GM12878 (cell line): ENCODE results near the gene MAP3K5. TPM values are rescaled to one million over a fixed set of nuclear protein-coding genes. Genes with fewer than 3 reads are reported as not detected.

Experiments used
- ATAC-seq: fragments of 200-7000 bp; cut with Tn5 transposase; 3 replicates; pipeline ENCODE4 v1.9.1; 2020; ENCODE audit warnings: mild to moderate bottlenecking, moderate library complexity
- BruUV-seq: library from RNA; stranded (reverse); fragments of 400-500 nt; replicated peaks from 2 replicates; lab custom pipeline; 2021; lab: Mats Ljungman, UMichigan
- CTCF ChIA-PET: fragments of 300-600 bp; sonication (Branson Sonifier 250); formaldehyde crosslinking; extraction: SDS; loops from one replicate; lab custom pipeline; 2021; ENCODE audit warnings: inconsistent platforms; lab: Yijun Ruan, JAX
- POLR2A ChIA-PET: fragments of 350-600 bp; formaldehyde crosslinking; extraction: SDS; loops from one replicate; lab custom pipeline; 2021; ENCODE audit warnings: inconsistent platforms; lab: Charles Lee
- RAD21 ChIA-PET: fragments of 300-600 bp; sonication (Branson Sonifier 250); formaldehyde crosslinking; loops from one replicate; lab custom pipeline; 2023; ENCODE audit warnings: antibody characterized with exemption; ENCODE audit not compliant: unreplicated experiment; lab: Charles Lee
- SMC1A ChIA-PET: fragments of 300-600 bp; sonication (Branson Sonifier 250); formaldehyde crosslinking; loops from one replicate; lab custom pipeline; 2023; ENCODE audit not compliant: unreplicated experiment, uncharacterized antibody; lab: Charles Lee
- DNase-seq: peaks from one replicate; pipeline ENCODE4 v3.0.0-alpha.2; 2011; ENCODE audit warnings: low read depth, low spot score
- FAIRE-seq: peaks from 3 replicates; lab custom pipeline; 2011; peaks lifted over from hg19 to GRCh38; lab: Jason Lieb, UNC
- H2AFZ ChIP-seq: 2 replicates; pipeline ENCODE4 v1.6.0; 2011; ENCODE audit warnings: low read depth, low read length, control low read depth; ENCODE audit not compliant: control insufficient read depth
- H3K27ac ChIP-seq: 2 replicates; pipeline ENCODE4 v1.5.1; 2011; ENCODE audit warnings: control low read depth; ENCODE audit not compliant: control insufficient read depth, insufficient read depth
- H3K27me3 ChIP-seq, 2 experiments: replicated peaks in 1 of 2; 2 replicates each; pipeline versions ENCODE4 v1.6.0 to v1.6.1; 2011; ENCODE audit warnings: low read length in 1 of 2; ENCODE audit not compliant: control insufficient read depth in 2 of 2, insufficient read depth in 2 of 2
- H3K36me3 ChIP-seq, 2 experiments: 2 replicates each; pipeline ENCODE4 v1.5.1; 2011; ENCODE audit warnings: low read length in 1 of 2; ENCODE audit not compliant: control insufficient read depth in 2 of 2, insufficient read depth in 2 of 2
- H3K4me1 ChIP-seq: 2 replicates; pipeline ENCODE4 v1.6.1; 2011; ENCODE audit warnings: mild to moderate bottlenecking, low read length, moderate library complexity, mixed read lengths; ENCODE audit not compliant: control insufficient read depth, insufficient read depth
- H3K4me2 ChIP-seq: 2 replicates; pipeline ENCODE4 v1.6.0; 2011; ENCODE audit warnings: control low read depth; ENCODE audit not compliant: control insufficient read depth, insufficient read depth
- H3K4me3 ChIP-seq: fragments of 200-600 bp; sonication (generic); 2 replicates; pipeline ENCODE4 v1.5.1; 2016
- H3K79me2 ChIP-seq: 2 replicates; pipeline ENCODE4 v1.6.0; 2011; ENCODE audit warnings: low read length; ENCODE audit not compliant: control insufficient read depth, insufficient read depth
- H3K9ac ChIP-seq: 2 replicates; pipeline ENCODE4 v1.8.0; 2011; ENCODE audit warnings: low read length, control low read depth, mixed read lengths; ENCODE audit not compliant: control insufficient read depth, insufficient read depth
- H3K9me3 ChIP-seq: replicated peaks from 3 replicates; pipeline ENCODE4 v1.5.1; 2011; ENCODE audit warnings: mild to moderate bottlenecking, low read length; ENCODE audit not compliant: control insufficient read depth, insufficient read depth
- H4K20me1 ChIP-seq: 2 replicates; pipeline ENCODE4 v1.6.0; 2011; ENCODE audit not compliant: control insufficient read depth, insufficient read depth
- BCL11A ChIP-seq: IDR thresholded peaks from 2 replicates; pipeline ENCODE4 v1.6.1; 2011; ENCODE audit warnings: low read depth, low read length
- CEBPB ChIP-seq, 2 experiments: fragments of 150-350 bp in 1 of 2; IDR thresholded peaks; 2 replicates each; pipeline ENCODE4 v1.6.1; 2012 to 2014; ENCODE audit warnings: low read depth in 2 of 2, low read length in 2 of 2, borderline replicate concordance in 1 of 2, inconsistent platforms in 1 of 2
- EGR1 ChIP-seq, 2 experiments: IDR thresholded peaks; 1 replicate in 1 of 2; 2 replicates in 1 of 2; pipeline ENCODE4 v1.6.1; 2011 to 2012; ENCODE audit warnings: low read depth in 2 of 2, low read length in 2 of 2, borderline replicate concordance in 1 of 2, mild to moderate bottlenecking in 1 of 2, moderate library complexity in 1 of 2
- HDAC6 ChIP-seq: fragments of 200-600 bp; sonication (generic); IDR thresholded peaks from one replicate; pipeline ENCODE4 v1.8.0; 2017; ENCODE audit warnings: antibody characterized with exemption; ENCODE audit not compliant: unreplicated experiment
- KDM1A ChIP-seq: fragments of 200-600 bp; sonication (generic); IDR thresholded peaks from 2 replicates; pipeline ENCODE4 v1.6.1; 2016; ENCODE audit warnings: borderline replicate concordance
- MEF2B ChIP-seq: fragments of 450-650 bp; IDR thresholded peaks from 2 replicates; pipeline ENCODE4 v1.6.1; 2018; ENCODE audit warnings: mild to moderate bottlenecking, moderate library complexity; ENCODE audit not compliant: partially characterized antibody, poor library complexity, severe bottlenecking
- NFIC ChIP-seq: IDR thresholded peaks from 2 replicates; pipeline ENCODE4 v1.6.1; 2012; ENCODE audit warnings: low read depth, mild to moderate bottlenecking, inconsistent platforms, low read length, moderate library complexity
- PML ChIP-seq: IDR thresholded peaks from 2 replicates; pipeline ENCODE4 v1.6.1; 2012; ENCODE audit warnings: low read length, inconsistent platforms
- RUNX3 ChIP-seq: IDR thresholded peaks from 2 replicates; pipeline ENCODE4 v1.6.1; 2012; ENCODE audit warnings: low read length, inconsistent platforms
- WRNIP1 ChIP-seq: IDR thresholded peaks from 2 replicates; pipeline ENCODE4 v1.6.1; 2011; ENCODE audit warnings: low read depth, low read length, improper control_type of control experiment, borderline replicate concordance
- ZNF384 ChIP-seq: IDR thresholded peaks from 2 replicates; pipeline ENCODE4 v1.6.1; 2012; ENCODE audit warnings: low read depth, mild to moderate bottlenecking, low read length, improper control_type of control experiment, borderline replicate concordance
- ZSCAN29 ChIP-seq: fragments of 450-650 bp; IDR thresholded peaks from 2 replicates; pipeline ENCODE4 v1.6.1; 2017; ENCODE audit warnings: mild to moderate bottlenecking, moderate library complexity
- WGBS: methylation state at CpG from one replicate; pipeline ENCODE4 v1.1.6; 2016; ENCODE audit warnings: low lambda C conversion rate; ENCODE audit not compliant: insufficient replicate concordance, insufficient coverage; ENCODE audit errors: missing lambda C conversion rate; 5-methylcytosine and 5-hydroxymethylcytosine counted together
- in situ Hi-C: fragments of 300-500 bp; cut with MboI; formaldehyde crosslinking; loops from 9 replicates; pipeline ENCODE4 v1.14.3; 2018; ENCODE audit warnings: mixed read lengths
- intact Hi-C: fragments of 100-400 bp; cut with micrococcal nuclease; formaldehyde crosslinking; loops from one replicate; pipeline ENCODE4 v1.14.2; 2022; ENCODE audit not compliant: unreplicated experiment
- polyA plus RNA-seq, 11 experiments: library from polyadenylated mRNA; depleted of rRNA in 4 of 11; unstranded in 6 of 11; stranded (reverse) in 5 of 11; fragments of >200 nt; fragmentation: Nextera tagmentation in 4 of 11; fragmentation: Illumina TruSeq in 1 of 11; extraction: Ambion mirVana in 4 of 11; extraction: Trizol in 1 of 11; gene quantifications; 1 replicate in 1 of 11; 2 replicates in 10 of 11; pipeline versions ENCODE4 v1.2.1 to v1.2.3, GENCODE V29; 2011 to 2016; ENCODE audit warnings: inconsistent platforms in 2 of 11, missing spikeins in 2 of 11, low read depth in 1 of 11
- total RNA-seq, 4 experiments: library from RNA; depleted of rRNA in 3 of 4; stranded (reverse); fragments of >200 nt in 3 of 4; fragmentation: Illumina TruSeq in 1 of 4; extraction: Trizol in 1 of 4; gene quantifications; 2 replicates each; pipeline versions ENCODE4 v1.2.1 to v1.2.3, GENCODE V29; 2013 to 2021
- TF ChIP-seq, protein P1 (sequence below): fragments of 450-650 bp; formaldehyde crosslinking; IDR thresholded peaks from 2 replicates; pipeline ENCODE4 v1.4.0; 2022; ENCODE audit warnings: mild to moderate bottlenecking, moderate library complexity
- TF ChIP-seq, protein P2 (sequence below): IDR thresholded peaks from 2 replicates; pipeline ENCODE4 v1.6.1; 2011; ENCODE audit warnings: low read depth, mild to moderate bottlenecking, low read length, moderate library complexity, borderline replicate concordance; ENCODE audit errors: extremely low read depth

The MAP3K5 gene
- total and polyA plus RNA-seq, 10 of the 15 experiments (the other 5 are each of a cell fraction or from before 2014, with no cell fraction given): 5.4 to 34.3 (median 26.4) TPM

DNA sequence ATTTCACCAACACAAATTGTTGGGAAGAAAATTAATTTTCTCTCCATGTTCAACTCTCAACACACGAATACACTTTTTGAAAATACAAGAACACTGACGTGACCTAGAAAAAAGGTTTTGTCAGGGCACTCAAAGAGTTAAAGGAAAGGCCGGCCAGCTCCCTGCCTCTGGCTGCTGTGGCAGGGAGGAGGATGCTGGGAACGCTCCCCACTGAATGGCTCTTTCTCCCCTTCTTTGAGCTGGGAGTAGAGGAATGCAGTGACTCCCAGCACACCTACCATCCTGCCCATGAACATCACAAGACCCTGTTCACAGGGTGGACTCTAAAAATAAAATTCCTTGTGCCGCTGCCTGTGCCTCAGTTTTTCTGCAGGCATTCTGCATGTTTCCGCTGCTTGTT is 47.0 kb downstream of the MAP3K5 start:
- SMC1A ChIA-PET: interaction anchor here (1.0 to 19.4 kb wide), 4 partner anchors 9 to 45 kb away, joined by 4 to 370 read pairs (median 5); no protein-coding TSS in a partner anchor

GRCh38 chr6:136744889-136745288 is 47.4 kb downstream of the MAP3K5 start:
- peaks cover 98% of the 10 kb centered on the region for H3K79me2 ChIP-seq
- H3K4me1 ChIP-seq: peaks cover 20% of the 10 kb centered on the region
- TF ChIP-seq MEF2B (no peak), WRNIP1 (no peak), ZSCAN29 (no peak), BCL11A (no peak), KDM1A (no peak), PML (no peak), EGR1 (IDR thresholded peaks at IDR 0.05; ENCODE audit: borderline replicate concordance in 1 of 2, low read depth in 2 of 2, low read length in 2 of 2) (no peak), HDAC6 (no peak), RUNX3 (no peak), CEBPB (IDR thresholded peaks at IDR 0.05; ENCODE audit: borderline replicate concordance in 1 of 2, low read depth in 2 of 2, low read length in 2 of 2) (no peak)
- TF ChIP-seq, protein P1, sequence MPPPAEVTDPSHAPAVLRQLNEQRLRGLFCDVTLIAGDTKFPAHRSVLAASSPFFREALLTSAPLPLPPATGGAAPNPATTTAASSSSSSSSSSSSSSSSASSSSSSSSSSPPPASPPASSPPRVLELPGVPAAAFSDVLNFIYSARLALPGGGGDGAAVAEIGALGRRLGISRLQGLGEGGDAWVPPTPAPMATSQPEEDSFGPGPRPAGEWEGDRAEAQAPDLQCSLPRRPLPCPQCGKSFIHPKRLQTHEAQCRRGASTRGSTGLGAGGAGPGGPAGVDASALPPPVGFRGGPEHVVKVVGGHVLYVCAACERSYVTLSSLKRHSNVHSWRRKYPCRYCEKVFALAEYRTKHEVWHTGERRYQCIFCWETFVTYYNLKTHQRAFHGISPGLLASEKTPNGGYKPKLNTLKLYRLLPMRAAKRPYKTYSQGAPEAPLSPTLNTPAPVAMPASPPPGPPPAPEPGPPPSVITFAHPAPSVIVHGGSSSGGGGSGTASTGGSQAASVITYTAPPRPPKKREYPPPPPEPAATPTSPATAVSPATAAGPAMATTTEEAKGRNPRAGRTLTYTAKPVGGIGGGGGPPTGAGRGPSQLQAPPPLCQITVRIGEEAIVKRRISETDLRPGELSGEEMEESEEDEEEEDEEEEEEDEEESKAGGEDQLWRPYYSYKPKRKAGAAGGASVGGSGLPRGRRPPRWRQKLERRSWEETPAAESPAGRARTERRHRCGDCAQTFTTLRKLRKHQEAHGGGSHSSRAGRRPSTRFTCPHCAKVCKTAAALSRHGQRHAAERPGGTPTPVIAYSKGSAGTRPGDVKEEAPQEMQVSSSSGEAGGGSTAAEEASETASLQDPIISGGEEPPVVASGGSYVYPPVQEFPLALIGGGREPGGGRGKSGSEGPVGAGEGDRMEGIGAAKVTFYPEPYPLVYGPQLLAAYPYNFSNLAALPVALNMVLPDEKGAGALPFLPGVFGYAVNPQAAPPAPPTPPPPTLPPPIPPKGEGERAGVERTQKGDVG: no peak

More for the DNA sequence above, 47.0 kb downstream of the MAP3K5 start:
- ATAC-seq (no peak), FAIRE-seq (no peak), DNase-seq (no peak)
- Histone ChIP-seq H3K9ac (no peak overlapping the region), H3K79me2 (peaks cover 98% of the 10 kb centered on the region), H3K27me3 (no peaks in the 10 kb centered on the region), H3K4me3 (no peak overlapping the region), H3K27ac (no peak overlapping the region), H2AFZ (no peak overlapping the region), H3K4me1 (peaks cover 24% of the 10 kb centered on the region), H3K9me3 (no peaks in the 10 kb centered on the region), H3K4me2 (no peak overlapping the region), H3K36me3 (peaks cover 0 to 1% of the 10 kb centered on the region in 2 experiments; a peak in 1 of 4 replicates), H4K20me1 (no peaks in the 10 kb centered on the region)
- ChIA-PET POLR2A (interaction anchor here (0.6 to 2.3 kb wide), 5 partner anchors 9 to 45 kb away, joined by 3 to 8 read pairs (median 5); no protein-coding TSS in a partner anchor), RAD21 (interaction anchor here (0.9 to 3.1 kb wide), 9 partner anchors 9 to 101 kb away, joined by 3 to 11 read pairs (median 4); partner anchors contain the start of gene MAP3K5), CTCF (interaction anchor here (1.0 to 3.4 kb wide), 6 partner anchors 9 to 101 kb away, joined by 3 to 14 read pairs (median 5); partner anchors contain the start of gene MAP3K5)
- TF ChIP-seq, protein P2, sequence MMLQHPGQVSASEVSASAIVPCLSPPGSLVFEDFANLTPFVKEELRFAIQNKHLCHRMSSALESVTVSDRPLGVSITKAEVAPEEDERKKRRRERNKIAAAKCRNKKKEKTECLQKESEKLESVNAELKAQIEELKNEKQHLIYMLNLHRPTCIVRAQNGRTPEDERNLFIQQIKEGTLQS: no peak
- TF ChIP-seq ZNF384: no peak
- no peak for TF ChIP-seq NFIC
- intact Hi-C loops: no loop called here
- no TSS peak for BruUV-seq
- in situ Hi-C loops: no loop called here
- 97% methylated on average over 6 of the region's 6 CpGs for WGBS

More at GRCh38 chr6:136744889-136745288, 47.4 kb downstream of the MAP3K5 start:
- no peak overlapping the region for H3K27ac ChIP-seq
- FAIRE-seq (no peak), ATAC-seq (no peak), DNase-seq (no peak)
- no TSS peak for BruUV-seq
- CTCF ChIA-PET: interaction anchor here (0.9 to 3.4 kb wide), 6 partner anchors 10 to 101 kb away, joined by 3 to 14 read pairs (median 5); partner anchors contain the start of gene MAP3K5
- H3K4me3 ChIP-seq: no peak overlapping the region
- H3K36me3 ChIP-seq: peaks cover 0 to 3% of the 10 kb centered on the region in 2 experiments; a peak in 1 of 4 replicates
- 96% methylated on average over 5 of the region's 5 CpGs for whole genome bisulfite sequencing
- no peak overlapping the region for H3K4me2 ChIP-seq
- POLR2A ChIA-PET: interaction anchor here (0.5 to 2.3 kb wide), 5 partner anchors 9 to 444 kb away, joined by 3 to 8 read pairs (median 7); no protein-coding TSS in a partner anchor
- no peaks in the 10 kb centered on the region for H3K27me3 ChIP-seq
- H4K20me1 ChIP-seq: no peaks in the 10 kb centered on the region
- SMC1A ChIA-PET: interaction anchor here (1.0 to 19.4 kb wide), 4 partner anchors 9 to 46 kb away, joined by 4 to 370 read pairs (median 5); no protein-coding TSS in a partner anchor
- intact Hi-C loops: no loop called here
- no peaks in the 10 kb centered on the region for H3K9me3 ChIP-seq
- in situ Hi-C loops: no loop called here
- H3K9ac ChIP-seq: no peak overlapping the region
- RAD21 ChIA-PET: interaction anchor here (0.9 to 3.1 kb wide), 8 partner anchors 9 to 100 kb away, joined by 3 to 11 read pairs (median 6); partner anchors contain the start of gene MAP3K5
- H2AFZ ChIP-seq: no peak overlapping the region
